Activated CD4-positive, alpha-beta T cell treated with anti-CD3 and anti-CD28 coated beads, Interleukin-10, Interleukin-2, amounts not matched to agents 100 ng/mL and 50 ng/mL, durations not matched to agents 16 hours and 8 hours (primary cell): ENCODE measurements around the gene CACNA1C.
A peak's percentile ranks its signal among the peaks of the same experiment; 100 is the strongest.

Source experiments
- DNase-seq: peaks from one replicate; pipeline ENCODE4 v3.0.0-alpha.2; 2020

The CACNA1C gene

DNA sequence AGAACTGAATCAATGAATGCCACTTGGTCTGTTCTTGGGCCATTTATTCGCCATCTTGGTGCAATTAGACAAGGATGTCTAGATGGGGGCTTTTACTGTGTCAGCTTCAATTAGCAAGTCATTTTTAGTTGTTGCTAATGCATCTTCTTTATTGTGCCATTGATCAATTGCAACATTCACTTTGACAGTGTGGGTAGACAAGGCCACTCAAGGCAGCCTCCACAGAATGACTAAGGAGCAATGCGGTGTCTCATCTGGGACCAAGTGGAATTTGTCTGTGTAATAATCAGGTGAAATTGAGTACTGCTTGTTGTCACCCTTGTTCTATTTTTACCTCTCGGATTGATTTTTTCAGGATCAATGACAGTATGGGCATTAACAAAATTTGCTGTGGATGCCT, 275.9 kb downstream of the CACNA1C start:
- no peak for DNase-seq

DNA sequence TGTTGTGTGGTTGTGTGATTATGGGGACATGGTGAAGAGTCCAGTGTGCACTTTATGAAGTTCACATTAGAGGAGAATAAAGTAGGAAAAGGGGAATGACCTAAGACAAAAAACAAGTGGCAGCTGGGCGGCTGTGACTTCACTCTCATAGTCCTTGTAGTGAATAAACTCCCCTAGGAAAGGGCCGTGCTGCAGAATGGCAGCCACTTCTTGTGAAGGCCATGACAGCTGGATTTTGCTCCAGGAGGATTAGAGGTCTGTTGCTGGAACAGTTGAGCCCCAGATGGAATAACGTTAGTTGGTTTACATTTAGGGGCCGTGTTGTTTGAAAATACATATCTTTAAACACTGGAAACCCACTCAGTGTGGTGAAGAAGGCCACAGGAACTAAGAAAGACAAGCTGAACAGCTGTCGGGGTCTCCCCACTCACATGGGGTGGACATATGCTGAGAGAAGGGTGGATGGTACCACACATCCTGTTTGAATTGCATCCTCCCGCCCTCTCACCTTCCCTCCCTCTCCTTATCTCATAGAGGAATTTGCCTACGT, 276.9 kb downstream of the CACNA1C start:
- DNase-seq, result no peak

DNA sequence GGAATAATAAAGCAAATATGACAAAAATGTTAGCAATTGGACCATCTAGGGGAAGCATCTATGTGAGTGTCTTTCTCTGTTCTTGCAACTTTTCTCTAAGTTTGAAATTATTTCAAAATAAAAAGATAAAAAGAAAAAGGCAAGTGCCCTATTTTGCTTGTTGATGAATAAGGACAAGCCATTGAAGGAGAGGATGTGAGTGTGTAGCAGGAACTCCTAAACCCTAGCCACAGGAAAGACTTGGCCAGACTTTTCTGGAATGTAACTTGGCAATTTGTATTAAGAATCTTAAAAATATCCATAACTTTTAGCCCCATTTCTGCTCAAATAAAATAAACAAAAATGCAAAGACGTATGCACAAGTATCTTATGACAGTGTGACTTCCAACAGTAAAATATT, 279.4 kb downstream of the CACNA1C start:
- no peak for DNase-seq

DNA sequence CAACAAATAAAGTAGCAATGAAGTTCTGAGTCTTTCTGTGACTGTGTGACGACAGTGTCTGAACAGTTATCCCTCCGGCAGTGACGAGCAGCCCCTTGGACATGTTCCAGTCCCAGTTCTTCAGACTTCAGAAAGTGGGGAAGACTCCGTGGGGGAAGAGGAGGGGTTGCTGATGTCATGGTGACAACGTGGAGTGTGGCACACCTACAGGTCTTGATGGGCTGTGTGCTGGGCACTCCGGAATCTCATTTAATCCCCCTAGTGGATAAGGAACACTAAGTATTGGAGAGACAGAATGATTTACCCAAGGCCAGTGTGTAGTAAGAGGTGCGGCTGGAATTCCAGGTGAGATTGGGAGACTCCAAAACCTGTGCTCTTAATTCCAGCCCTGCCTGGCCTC, 280.2 kb downstream of the CACNA1C start:
- DNase-seq, result no peak

DNA sequence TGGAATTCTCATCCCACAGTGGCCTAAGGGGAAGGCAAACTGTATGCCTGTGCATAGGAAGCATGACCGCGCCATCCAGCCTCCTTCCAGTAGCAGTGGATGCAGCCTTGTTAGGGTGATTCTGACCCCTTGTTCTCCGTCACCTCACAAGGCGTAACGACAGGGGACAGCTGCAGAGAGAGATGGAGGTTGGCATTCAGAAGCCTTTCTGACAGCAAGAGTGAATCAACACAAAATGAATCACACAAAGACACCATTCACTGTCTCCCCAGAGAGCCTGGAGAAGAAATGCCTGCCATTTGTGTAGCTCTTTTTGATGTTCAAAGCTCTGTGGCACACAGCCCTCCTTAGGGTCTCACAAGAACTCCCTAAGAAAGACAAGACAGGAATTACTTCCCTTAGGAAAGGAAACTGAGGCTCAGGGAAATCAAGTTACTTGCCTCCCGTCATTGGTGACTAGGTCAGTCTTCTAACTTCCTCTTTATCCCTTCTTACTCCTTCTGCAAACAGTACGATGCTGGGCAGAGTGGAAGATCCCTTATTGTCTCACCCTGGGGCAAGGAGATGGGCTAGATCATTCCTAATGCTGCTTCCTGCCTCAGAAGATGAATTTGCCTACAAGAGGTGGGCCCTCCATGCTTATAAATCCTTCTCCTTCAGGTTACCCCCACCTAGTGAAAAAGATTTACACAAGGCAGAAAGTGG, 280.9 kb downstream of the CACNA1C start:
- no peak for DNase-seq

DNA sequence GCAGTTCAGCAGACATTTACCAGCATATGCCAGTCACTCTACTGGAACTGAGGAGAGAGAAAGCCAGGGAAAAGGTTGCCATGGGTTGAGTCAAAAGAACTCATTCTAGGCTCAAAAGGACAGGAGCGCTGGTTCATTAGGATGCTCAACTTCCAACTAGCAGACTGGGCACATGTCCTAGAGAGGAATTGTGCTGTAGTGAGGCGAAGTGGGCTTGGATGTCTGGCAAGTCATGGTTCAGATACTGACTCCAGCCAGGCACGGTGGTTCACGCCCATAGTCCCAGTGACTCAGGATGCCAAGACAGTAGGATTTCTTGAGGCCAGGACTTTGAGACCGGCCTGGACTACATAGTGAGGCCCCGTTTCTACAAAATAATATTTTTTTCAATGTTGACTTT, 281.5 kb downstream of the CACNA1C start:
- no peak for DNase-seq

DNA sequence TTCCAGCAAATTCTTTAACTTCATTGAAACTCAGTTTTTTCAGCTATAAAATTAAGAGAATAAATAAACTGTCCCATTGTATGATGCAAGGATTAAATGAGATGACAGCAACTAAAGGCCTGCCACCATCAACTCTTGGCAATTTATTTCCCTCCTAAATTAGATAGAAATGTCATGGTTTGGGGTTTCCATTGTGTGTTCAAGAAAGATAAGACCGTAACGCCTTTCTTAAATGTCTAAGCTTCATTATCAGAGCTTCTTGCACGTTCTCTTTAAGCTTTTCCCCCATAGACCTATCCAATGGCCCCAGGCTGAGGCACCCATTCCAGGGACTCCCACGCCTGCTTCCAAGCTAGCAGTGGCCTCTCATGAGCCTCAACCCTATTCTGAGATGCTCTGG, 281.9 kb downstream of the CACNA1C start:
- no peak for DNase-seq

DNA sequence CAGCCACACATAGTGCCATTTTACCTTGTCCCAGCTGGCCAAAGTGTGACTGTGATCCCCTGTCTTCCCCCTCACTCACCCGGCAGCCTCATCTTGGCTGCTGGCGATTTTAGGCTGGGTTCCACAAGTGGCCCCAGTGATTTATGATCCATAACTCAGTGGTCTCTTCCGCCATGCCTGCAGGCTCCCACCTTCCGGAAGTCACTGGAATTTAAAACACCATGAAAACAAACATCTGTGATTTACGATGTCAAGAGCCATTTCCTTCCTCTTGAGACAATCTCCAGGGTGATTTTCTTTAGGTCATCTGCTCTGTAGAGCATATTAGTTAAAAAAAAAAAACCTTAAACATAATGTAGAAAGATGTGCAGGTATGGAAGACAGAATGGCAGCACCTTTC, 282.3 kb downstream of the CACNA1C start:
- no peak for DNase-seq

DNA sequence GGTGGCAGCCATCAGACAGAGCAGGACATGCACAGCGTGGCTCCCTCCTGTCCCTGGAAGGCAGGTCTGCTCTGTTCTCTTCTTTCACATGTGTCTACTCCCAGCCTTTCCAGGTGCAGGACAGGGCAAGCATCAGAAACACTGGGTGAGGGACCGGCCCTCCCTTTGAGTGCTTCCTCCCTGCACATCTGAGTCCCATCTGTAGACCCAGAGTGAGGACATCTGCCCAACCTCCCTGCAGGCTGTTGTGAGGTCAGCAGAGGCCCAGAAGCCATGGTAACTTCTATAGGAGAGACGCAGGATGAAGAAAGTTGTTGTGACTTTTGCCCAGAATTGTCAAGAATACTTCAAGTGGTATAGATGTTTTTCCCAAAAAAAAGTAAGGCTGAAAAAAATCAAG, 282.7 kb downstream of the CACNA1C start:
- DNase-seq, result no peak

DNA sequence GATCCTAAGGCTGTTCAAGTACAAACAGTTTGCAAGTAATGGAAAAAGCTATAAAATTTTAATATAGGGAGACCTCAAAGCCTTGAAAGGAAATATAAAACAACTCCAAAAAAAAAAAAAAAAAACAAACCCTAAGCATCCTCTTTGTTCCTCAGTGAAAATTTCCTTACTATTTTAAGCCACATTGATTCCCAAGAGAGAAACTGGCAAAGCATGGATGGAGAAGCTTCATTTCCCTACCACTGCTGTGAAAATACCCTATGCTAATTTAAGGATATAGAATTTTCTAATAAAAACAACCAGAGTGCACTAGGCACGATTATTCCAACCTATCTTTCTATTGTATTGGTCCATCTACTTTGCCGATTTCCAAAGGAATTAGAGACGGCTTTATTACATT, 283.1 kb downstream of the CACNA1C start:
- no peak for DNase-seq

DNA sequence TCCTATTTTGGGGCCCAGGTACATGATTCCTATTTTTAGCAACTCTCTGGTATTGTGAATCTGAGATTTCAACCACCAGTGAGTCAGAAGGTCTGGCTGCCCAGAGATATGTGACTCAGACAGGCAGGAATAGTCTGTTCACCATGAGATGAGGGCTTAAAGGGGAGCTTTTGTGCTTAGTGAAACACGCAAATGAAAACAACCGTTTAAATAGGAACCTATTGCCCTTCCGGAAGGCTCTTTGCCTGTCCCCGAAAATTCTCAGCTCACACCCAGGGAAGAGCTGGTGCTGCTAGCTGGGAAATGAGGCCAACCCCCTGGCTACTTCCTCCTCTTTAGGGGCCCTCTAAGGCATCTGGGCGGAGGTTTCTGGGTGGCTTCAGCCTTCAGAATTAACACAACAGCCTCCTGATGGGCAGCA, 283.6 kb downstream of the CACNA1C start:
- DNase-seq, result peak; percentile 59

DNA sequence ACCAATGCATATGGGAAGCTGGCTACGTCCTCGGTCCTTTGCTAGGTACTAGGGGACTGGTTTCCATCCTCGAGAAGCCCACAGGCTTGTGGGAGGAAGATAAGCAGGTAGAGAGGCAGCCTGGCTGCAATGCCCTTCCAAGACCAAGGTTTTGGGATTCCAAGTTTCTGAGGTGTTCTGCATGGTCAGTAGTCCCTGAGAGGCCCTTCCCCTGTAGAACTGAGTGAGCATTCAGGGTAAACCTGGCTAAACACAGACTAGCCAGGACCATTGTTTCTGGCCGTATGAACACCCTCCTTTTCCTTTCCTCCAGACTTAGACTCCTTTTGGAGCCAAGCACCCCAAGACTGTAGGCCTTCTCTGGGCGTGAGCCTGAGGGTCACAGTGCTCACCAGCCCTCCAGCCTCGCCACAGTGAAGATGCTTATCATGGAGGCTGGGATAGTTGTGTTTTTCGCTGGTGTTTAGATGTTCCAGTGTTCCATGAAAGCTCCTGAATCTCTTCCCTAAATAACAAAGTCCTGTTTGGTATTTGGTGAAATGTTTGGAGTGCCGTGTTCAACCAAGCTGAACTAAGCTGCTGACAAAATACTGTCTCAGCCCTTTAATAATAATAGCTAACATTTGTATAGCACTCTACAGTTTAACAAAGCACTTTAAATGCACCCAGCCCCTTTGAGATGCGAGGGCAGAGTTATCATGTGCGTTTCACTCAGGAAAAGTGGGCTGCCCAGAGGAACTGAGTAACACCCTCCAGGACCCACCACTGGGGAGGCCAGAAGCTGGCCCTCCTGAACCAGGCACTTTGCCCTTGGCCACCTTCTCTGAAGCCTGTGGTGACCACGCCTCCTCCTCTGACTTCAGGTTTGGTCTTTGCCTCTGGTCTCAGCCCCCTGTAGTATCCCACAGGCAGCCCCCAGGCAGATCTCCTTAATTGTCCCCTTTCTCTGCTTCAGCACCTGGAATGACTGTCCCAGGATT, 284.5 kb downstream of the CACNA1C start:
- no peak for DNase-seq

DNA sequence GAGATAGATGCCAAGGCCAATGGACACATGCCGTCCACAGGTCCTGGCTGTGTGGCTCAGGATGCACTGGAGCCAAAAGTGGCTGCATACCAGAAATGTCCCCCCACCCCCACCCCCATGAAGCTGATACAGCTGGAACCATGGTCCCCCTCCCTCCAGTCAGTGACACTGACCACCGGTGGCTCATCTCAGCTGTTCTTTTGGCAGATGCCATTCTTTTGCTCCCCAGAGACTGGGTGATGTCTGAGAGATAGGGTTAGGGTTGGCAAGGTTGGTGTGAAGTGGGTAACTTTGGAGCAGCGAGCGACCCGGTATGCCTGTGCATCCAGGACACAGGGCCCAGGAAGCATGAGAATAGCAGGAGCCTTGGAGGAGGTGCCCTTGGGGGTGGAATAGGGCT, 285.6 kb downstream of the CACNA1C start:
- no peak for DNase-seq

DNA sequence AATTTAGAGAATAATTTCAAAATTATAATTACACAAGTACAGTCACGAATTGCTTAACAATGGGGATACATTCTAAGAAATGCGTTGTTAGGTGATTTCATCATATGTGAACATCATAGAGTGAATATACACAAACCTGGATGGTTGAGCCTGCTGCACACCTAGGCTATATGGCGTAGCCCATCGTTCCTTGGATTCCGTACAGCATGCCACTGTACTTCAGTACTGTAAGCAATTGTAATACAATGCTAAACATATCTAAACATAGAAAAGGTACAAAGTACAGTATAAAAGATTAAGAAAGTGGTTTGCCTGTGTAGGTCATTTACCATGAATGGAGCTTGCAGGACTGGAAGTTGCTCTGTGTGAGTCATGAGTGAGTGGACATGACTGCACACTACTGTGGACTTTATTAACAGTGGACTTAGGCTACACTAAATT, 286.2 kb downstream of the CACNA1C start:
- no peak for DNase-seq

DNA sequence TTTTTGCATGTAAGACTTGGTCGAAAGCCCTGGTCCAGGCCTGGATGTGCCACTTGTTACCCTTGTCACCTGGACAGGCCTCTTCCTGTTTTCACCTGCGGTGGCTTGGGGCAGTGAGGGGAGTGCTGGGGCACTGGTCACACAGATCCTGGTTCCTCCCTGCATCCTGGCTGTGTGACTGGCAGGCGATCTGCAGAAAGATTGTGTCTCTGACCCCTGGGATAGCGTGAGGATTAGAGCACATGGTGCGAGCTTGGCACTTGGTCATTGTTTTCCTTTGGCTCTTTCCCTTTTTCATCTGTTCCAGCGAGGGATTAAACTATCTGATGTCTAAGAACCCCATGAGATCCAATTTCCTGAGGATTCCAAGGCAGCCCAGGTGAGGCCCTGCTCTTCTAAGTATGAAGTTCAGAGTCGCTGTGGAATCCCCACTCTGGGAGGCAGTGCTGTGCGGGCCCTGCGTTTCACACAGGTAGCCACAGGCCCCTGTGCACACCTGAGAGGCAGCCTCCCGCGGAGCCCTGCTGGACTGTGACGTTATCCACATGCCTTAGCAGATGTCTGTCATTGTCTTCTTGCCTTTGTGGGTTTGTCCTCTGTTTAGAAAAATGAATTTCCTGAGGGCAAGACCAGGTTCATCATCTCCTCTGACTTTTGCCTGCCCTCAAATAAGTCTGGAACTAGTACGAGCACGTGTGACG, 288.4 kb downstream of the CACNA1C start:
- no peak for DNase-seq

DNA sequence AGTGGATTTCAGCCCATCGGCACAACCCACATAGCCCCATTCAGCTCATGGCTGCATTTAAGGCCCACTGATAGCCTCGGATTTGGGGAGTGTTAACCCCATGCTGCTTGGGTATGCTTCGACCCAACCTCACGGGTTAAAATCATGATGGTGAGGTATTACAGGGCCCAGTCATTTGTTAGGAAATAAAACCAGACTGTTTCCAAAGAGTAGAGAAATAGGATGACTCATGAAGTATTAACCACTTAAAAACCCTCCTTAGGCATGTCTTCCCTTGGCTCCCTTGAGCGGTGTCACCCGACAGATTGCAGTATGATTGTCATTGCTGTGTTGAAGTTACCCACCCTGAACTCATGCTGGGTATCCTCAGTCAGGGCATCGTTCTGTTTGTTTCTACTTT, 289.1 kb downstream of the CACNA1C start:
- DNase-seq, result no peak

DNA sequence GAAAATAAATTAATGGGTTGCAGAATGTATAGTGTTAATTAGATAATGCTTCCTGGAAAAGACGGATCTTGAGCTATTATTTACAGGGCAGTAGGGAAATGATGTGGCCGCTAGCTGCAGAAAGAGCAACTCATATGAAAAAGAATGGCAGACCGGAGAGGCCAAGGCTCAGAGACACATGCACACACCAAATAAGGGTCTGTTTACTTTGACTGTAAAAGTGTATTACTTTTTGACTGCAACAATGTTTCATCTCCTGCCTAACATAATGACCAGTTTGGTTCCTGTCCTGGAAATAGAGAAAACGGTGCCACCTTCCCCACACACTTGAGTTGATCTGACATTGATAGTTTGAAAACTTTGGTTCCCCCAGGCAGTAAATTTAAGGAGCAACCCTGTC, 290.9 kb downstream of the CACNA1C start:
- no peak for DNase-seq

DNA sequence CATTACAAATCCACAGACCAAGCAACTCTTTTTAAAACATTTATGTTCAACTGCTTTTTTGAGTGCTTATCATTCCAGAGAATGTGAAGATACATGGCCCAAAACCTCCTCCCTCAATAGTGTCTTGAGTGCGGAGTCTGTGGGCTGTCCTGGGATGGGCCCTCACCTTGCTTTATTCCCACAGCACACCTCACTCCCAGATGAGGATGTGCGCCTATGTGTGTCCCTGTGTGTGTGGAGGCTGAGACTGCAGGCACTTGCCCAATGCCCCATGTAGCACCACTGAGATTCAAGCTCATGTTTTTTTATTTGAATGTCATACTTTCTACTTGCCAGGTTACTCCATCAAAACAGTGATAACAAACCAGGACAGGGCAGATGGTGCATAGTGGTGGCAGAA, 291.7 kb downstream of the CACNA1C start:
- no peak for DNase-seq

DNA sequence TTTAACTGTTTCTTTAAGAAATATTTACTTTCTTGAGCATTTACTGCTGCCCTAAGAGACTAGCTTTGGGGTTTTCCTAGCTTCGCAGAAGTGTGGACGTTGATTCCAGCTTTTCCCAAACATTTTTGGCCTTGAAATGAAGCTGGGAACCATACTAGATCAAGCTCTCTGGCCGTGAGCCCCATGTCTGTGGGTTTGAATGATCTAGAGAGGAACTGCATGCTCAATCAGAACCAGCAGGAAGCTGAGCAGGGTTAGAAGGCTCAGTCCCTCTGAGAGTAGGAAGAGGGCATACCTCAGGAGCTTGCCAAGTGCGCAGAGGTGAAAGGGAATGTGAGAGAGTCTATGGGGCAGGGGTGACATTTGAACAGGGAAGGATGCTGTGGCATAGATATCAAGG, 292.1 kb downstream of the CACNA1C start:
- no peak for DNase-seq

DNA sequence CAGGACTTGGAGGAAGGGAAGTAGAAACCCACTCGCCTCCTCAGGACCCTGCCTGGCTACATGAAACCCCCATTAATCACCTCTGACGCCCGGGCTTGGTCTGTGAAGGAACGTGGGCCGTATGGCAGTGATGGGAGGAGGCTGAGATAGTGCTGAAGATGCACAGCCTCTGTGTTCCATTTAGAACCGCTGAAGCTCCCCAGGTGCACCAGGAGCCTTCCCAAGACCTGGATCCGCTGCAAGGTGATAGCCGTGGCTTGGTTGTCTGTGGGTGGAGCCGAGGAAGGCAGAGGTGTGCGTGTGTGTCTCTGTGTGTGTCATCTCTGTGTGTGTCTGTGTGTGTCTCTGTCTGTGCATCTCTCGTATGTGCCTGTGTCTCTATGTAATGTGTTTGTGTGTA, 293.1 kb downstream of the CACNA1C start:
- no peak for DNase-seq

DNA sequence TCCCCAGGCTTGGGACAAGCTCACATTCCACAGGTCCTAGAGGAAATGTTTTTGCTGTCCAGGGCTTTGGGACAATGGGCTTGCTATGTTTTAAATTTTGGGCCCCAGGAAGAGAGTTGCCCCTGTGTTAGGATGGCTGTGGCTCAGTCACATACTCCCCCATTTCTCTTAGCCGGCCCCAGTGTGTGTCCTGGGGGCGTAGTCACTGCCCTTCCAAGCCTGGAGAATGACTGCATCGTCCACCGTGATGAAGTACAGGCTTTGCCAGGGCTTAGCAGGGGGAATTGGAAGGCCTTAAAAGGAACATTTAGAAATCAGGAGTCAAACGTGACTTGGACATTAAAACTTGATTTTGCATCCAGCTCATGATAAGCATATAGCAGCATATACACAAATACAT, 293.6 kb downstream of the CACNA1C start:
- DNase-seq, result no peak

DNA sequence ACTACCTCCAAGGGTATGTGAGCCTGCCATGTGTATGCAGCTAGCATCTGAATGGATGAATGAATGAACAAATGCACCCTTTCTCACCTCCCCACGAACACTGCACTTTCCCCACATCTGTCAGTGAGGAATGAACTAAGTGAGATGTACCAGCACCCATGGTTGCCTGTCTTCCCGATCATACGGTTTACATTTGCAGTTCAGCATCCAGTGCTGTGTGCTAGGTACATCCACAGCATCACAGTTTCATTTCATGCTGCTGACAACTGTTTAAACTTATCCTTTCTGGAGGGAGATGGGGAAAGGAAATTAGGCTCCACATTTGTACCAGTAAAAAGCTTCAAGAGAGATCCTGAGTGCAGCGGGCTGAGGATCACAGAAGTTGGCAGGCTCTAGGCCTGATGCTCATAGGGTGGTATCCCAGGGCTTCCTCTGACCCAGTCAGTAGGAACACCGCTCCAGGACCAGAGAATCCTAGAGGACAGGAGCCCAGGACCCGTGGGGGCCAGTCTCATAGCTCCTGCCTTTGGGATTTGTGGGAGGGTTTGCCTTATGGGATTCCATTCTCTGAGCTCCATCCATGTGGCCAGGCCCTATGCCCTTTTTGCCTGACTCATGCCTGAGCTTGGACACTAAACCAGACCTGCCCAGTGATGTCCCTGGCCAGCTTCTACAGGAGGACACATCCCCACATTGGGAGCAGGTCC, 294.5 kb downstream of the CACNA1C start:
- no peak for DNase-seq
